Femur (tissue), 1 donor: Measurements from ENCODE around the gene MBNL2.

Experiments used
- DNase-seq: peaks from one replicate; pipeline ENCODE4 v3.0.0-alpha.2; 2017

MBNL2 gene

DNA sequence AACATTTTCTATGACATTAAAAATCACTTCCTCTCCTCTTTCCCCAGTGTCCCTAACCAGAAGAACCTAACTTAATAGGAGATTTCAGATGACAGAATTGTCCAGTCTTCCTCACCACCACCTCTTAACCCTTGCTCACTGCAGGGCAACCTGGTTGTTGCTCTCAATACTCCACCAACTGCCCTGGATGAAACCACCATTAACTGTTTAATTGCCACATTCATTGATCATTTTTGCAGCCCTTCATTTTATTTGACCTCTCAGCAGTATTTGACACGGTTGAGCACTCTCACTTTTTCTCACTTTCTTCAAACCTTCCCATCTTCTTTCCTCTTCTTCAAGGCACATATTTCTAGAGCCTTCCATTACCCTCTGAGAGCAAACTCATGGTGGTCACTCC is 84.0 kb downstream of the MBNL2 start:
- DNase-seq: no peak

- DNase-seq: no peak
Measured at GRCh38 chr13:97306645-97307044, 84.5 kb downstream of the MBNL2 start.

- no peak for DNase-seq
Measured at GRCh38 chr13:97307118-97307881, 85.2 kb downstream of the MBNL2 start.

- DNase-seq: peak; percentile 64
Measured at GRCh38 chr13:97307882-97308624, 85.9 kb downstream of the MBNL2 start.

- no peak for DNase-seq
Measured at GRCh38 chr13:97308735-97309429, 86.7 kb downstream of the MBNL2 start.

DNA sequence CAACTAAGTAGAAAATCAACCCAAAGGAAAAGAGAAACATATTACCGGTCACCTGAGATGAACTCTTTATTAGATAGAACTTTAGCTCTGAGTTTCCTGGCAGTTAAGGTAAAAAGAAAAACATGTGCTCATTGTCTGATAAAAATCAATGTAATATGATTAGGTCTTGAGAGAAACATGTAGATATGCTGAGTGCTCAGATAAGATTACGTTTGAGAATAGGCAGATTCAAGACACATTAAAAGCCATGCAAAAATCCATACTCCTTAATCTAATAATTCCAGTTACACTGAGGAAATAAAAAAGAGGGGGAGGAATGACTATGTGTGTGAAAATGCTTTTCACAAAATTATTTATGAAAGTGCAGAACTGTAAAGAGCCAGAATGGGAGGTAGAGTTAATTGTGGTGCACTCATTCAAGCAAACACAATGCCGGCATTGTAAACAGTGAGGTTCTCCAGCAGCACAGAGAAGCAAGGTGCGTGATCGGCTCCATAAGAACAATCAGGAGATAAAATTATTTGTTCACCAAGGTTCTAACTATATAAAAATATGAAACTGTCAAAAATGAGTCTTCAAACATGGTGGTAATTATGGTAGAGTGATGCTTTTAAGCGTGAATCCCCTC is 88.8 kb downstream of the MBNL2 start:
- no peak for DNase-seq

DNA sequence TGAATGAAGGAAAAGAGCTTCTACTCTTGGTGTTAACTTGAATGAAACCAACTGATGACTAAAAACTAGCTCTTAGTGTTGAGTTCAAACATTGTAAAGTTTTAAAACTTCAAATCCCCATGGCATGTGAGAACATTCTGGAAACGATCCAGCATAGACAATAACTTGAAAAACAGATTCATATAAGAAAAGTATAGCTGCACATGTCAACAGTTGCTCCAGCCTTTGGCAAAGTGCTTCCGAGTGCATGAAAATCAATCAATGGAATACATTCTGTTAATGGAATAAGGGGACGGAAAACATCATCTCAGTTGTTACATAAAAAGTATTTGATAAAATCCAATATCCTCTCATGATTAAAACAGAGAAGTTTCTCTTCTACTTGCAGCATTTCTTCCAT is 89.8 kb downstream of the MBNL2 start:
- no peak for DNase-seq

DNA sequence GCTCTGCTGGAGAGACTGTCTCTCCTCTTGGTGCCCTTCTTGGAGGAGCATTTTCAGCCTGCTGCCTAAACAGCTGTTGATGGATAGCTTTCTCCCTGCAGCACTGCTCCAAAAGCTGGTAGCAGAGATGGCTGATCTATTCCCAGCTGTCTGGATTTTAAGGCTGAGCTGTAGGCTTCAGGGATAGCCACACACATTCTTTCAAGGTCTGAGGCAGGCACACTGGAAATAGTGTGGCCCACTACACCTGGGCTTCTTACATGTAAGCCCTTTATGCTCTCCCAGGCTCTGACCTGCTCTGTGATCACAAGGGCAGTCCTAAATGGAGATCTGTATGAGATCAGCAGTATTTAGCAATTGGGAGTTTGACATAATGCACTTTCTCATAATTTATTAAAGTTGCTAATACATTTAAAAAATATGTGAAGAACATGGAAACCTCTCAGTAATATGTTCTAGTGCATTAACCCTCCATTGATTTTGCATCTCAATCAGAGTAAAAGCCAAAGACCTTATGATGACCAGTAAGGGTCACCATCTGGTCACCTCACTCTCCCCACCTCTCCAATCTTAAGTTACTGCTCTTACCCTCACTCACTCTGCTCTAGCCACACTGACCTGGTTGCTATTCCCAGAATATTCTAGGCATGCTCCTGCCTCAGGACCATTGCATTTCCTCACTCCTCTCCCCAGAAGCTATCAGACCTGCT is 91.6 kb downstream of the MBNL2 start:
- no peak for DNase-seq

DNA sequence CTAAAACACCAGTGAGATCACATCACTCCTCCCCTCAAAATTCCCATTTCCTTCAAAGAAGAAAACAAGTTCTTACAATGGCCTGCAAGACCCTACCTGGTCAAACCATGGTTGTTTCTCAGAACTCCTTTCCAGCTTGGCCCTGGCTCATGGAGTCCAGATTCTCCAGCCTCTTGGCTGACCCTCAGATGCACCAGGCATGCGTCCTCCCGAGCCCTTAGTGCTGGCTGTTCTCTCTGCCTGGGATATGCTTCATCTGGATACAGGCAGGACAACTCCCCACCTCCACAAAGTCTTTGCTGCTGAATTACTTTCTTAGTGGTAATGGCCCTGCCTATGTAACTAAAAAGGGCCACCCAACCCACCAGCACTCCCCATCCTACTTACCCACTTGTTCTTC is 94.3 kb downstream of the MBNL2 start:
- DNase-seq: peak; percentile 55

DNA sequence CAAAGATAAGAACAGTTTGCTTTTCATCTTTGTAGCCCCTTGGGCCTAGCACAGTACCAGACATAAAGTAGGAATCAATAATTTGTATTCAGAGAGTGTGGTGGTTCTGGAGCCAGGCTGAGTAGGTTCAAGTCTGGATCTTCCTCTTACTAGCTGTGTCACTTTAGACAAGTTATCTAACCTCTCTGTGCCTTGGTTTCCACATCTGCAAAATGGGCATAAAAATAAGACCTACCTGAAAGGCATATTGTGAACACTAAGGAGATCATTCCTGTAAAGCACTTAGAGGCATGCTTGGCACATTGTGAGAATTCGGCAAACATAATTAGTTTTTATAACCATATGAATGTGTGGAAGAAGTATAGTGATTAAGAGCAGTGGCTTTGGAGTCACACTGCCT is 95.8 kb downstream of the MBNL2 start:
- no peak for DNase-seq

DNA sequence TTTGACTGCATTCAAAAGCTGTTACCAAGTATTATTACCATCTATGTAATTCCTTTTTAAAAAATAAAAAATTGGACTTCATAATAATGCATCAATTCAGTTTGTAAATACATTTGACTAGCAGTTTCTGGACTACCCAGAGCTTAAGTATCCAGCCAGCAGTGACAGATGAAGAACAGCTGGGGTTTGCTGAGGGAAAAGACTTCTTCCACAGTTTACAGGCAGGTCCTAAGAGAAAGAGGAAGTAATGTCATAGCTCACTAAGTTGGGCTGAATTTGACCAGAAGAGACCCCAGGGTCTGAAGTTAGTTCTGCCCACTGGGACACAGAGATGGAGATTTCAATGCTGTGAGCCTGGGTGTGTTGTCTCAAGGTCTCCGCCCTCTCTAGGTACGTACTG is 96.4 kb downstream of the MBNL2 start:
- DNase-seq: no peak

DNA sequence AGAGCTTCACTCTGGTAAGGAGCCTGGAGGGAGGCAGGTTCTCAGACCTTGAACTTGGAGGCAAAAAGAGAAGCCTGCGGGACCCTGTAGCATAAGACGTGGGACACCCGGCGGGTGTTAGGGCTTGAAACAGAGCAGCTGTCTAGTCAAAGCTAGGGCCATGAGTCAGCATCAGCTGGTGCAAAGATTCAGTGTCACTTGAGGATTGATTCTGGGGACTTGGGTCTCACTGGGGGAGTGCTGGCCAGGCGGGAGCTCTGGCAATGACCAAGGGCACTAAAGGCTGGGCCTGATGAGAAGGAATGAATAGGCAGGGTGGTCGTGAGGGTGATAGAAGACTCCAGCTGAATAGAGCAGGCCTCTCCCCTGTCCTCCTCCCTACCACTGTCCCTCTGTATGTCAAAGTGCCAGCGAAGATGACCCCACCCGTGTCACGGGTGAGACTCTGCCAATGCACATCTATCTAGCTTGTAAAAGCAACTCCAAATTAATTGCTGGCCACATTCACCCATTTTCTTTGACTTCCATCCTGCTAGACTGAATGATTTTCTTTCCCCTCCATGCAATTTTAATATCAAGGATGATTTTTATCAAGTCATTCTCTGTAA is 97.1 kb downstream of the MBNL2 start:
- no peak for DNase-seq

GRCh38 chr13:97321101-97321500 is 99.0 kb downstream of the MBNL2 start:
- no peak for DNase-seq

GRCh38 chr13:97321616-97322321 is 99.6 kb downstream of the MBNL2 start:
- DNase-seq: no peak

- no peak for DNase-seq
Measured at GRCh38 chr13:97322740-97323342, 100.7 kb downstream of the MBNL2 start.

DNA sequence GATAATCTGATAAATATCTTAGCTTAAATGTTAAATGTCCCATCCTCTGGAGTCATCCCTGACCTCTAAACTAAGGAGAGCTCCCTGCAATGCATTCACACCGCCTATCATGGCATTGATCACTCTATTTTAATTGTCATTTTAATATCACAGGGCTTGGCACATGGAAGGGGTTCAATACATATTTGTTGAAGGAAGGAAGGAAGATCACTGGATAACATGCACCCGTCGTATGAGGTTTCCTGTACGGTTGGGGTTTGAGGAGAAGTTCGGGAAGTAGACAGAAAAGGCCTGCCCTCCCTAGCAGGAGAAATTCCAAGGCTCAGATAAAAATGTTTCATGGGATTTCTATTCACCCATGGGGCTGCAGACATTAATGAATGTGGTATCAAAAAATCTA is 102.0 kb downstream of the MBNL2 start:
- no peak for DNase-seq

- DNase-seq: no peak
Measured at GRCh38 chr13:97325738-97326137, 103.6 kb downstream of the MBNL2 start.

DNA sequence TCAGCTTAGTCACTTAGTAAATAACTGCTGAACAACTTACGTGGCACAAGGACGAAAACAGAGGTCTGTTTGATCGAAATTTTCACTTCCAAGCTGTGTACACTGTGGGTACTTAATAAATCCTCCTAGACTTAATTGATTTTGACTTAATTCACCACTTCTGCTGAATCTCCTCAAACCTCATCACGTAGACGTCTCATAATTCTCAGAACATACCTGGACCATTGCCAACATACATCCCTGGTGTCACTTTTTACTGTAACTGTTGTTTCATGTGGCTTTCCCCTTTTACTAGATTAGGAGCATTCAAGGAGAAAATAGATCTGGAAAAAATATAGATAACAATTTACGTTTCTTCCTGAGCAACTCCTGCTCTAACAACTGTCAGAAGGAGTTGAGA is 105.0 kb downstream of the MBNL2 start:
- DNase-seq: no peak

DNA sequence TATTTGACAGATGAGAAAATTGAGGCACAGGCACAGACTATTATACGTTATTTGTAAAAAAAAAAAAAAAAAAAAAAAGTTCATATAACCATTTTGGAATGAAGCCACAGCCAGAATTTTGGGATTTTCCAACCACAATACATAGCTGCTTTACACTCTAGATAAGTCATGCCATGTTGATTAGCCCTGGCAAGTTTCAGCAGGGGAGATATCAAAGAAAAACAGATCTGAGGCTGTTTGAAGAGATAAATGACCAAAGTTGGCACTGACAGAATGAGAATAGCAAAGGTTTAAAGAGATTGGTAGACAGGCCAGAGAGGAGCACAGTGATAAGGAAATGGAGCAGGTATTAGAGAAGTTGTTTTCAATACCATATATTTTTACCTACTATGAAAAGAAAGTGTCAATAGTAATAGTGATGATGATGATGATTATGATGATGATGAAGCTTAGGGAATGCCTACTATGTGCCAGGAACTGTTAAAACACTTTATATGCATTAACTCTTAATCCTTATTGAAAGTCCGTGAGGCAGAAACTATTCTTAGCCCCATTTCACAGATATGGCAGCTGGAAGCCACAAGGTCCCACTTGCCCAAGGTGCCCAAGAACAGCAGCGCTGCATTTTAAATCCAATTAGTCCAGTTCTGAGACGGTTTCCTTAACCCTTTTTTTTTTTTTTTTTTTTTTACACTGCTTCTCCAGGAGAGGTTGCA is 105.5 kb downstream of the MBNL2 start:
- DNase-seq: no peak

GRCh38 chr13:97328222-97328790 is 106.2 kb downstream of the MBNL2 start:
- no peak for DNase-seq
